Activated effector memory CD4-positive, alpha-beta T cell treated with Interleukin-2 at 50 U/mL for 16 hours (primary cell): ENCODE results near the gene NFIC.

Experiments used
- DNase-seq: peaks from one replicate; pipeline ENCODE4 v3.0.0-alpha.2; 2020

Gene NFIC

GRCh38 chr19:3471954-3472655, 105.7 kb downstream of the NFIC start:
- no peak for DNase-seq

GRCh38 chr19:3474010-3474409, 107.6 kb downstream of the NFIC start:
- DNase-seq = no peak

GRCh38 chr19:3474614-3475013, 108.2 kb downstream of the NFIC start:
- no peak for DNase-seq

- no peak for DNase-seq
Observed at GRCh38 chr19:3475449-3475848, 109.1 kb downstream of the NFIC start.

GRCh38 chr19:3476830-3477229, 110.4 kb downstream of the NFIC start:
- DNase-seq = no peak

- DNase-seq = no peak
Observed at GRCh38 chr19:3477506-3477905, 111.1 kb downstream of the NFIC start.

- no peak for DNase-seq
Observed at GRCh38 chr19:3477951-3478350, 111.6 kb downstream of the NFIC start.

- no peak for DNase-seq
Observed at GRCh38 chr19:3478409-3479176, 112.2 kb downstream of the NFIC start.

GRCh38 chr19:3479177-3479833, 112.9 kb downstream of the NFIC start:
- DNase-seq = no peak

GRCh38 chr19:3479834-3480215, 113.4 kb downstream of the NFIC start:
- no peak for DNase-seq

- no peak for DNase-seq
Observed at GRCh38 chr19:3480383-3481091, 114.2 kb downstream of the NFIC start, which contains the start of gene SMIM24. TSS of gene SMIM24 (minus strand) at chr19:3480525. CDS start at chr19:3480463, 62 bp downstream.

GRCh38 chr19:3481241-3482090, 115.1 kb downstream of the NFIC start:
- no peak for DNase-seq

GRCh38 chr19:3482507-3483225, 116.3 kb downstream of the NFIC start:
- no peak for DNase-seq

GRCh38 chr19:3483226-3483628, 116.8 kb downstream of the NFIC start, which contains the start of gene SMIM44:
TSS of gene SMIM44 (minus strand) at chr19:3483441. CDS start at chr19:3483403, 38 bp downstream.
- no peak for DNase-seq

GRCh38 chr19:3491396-3492119, 125.2 kb downstream of the NFIC start:
- DNase-seq = no peak

- DNase-seq = no peak
Observed at GRCh38 chr19:3492131-3492839, 125.9 kb downstream of the NFIC start.

GRCh38 chr19:3492919-3493318, 126.5 kb downstream of the NFIC start:
- no peak for DNase-seq

GRCh38 chr19:3493651-3494050, 127.3 kb downstream of the NFIC start:
- DNase-seq = no peak

GRCh38 chr19:3494051-3494450, 127.7 kb downstream of the NFIC start:
- DNase-seq = no peak

- peak; percentile 24 for DNase-seq
Observed at GRCh38 chr19:3494559-3494958, 128.2 kb downstream of the NFIC start.
